GM18505 (cell line): ENCODE measurements around the gene NEK1.
"Not testable (repeated sequence)": the region's sequence is repeated elsewhere in the genome, so short reads cannot be mapped to it uniquely, and the experiment has no call there.

Source experiments
- ATAC-seq: cut with Tn5 transposase; IDR thresholded peaks from one replicate; pipeline ENCODE4 v1.9.1; 2021; ENCODE audit not compliant: unreplicated experiment
- POLR2A ChIP-seq: IDR thresholded peaks from 4 replicates; pipeline ENCODE4 v1.6.1; 2011; ENCODE audit warnings: borderline replicate concordance; ENCODE audit not compliant: insufficient read depth, insufficient read length; ENCODE audit errors: extremely low read depth

NEK1 gene

DNA sequence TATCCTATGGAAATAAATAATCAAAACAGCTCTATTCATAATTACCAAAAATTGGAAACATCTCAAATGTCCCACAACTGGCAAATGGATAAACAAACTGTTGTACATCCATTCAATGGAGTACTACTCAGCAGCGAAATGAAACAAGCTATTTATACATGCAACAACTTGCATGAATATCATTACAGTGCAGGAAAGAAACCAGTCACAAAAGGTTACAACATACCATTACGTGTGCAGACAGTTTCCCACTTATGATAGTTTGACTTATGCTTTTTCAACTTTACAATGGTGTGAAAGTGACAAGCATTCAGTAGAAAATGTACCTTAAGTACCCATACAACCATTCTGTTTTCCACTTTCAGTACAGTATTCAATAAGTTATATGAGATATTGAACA lies 82.3 kb downstream of the NEK1 start:
- ATAC-seq, result no peak
- TF ChIP-seq POLR2A, result no peak

GRCh38 chr4:169523796-169524195 lies 88.6 kb downstream of the NEK1 start:
- no peak for ATAC-seq
- no peak for TF ChIP-seq POLR2A

DNA sequence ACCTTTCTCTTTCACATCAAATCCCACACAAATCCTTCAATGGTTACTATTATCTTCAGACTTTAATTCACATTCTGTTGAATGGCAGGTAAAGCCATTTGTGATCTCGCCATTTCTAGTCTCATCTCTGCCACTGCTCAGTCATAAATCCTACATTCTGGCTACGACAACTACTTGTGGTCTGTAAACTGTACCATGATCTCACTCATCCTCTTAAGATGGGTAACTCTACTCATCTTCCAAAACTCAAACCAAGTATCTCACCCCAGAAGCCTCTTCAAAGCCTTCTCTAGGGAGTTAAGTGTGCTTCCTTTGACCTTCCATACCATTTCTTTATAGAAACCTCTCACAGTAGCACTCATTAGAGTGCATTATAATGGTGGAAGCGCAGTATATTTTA lies 101.8 kb downstream of the NEK1 start:
- ATAC-seq, result no peak
- TF ChIP-seq POLR2A, result no peak

- no peak for ATAC-seq
- no peak for TF ChIP-seq POLR2A
Observed at GRCh38 chr4:169506903-169507302, 105.5 kb downstream of the NEK1 start.

GRCh38 chr4:169499907-169500306 lies 112.5 kb downstream of the NEK1 start:
- not testable (repeated sequence) for ATAC-seq

DNA sequence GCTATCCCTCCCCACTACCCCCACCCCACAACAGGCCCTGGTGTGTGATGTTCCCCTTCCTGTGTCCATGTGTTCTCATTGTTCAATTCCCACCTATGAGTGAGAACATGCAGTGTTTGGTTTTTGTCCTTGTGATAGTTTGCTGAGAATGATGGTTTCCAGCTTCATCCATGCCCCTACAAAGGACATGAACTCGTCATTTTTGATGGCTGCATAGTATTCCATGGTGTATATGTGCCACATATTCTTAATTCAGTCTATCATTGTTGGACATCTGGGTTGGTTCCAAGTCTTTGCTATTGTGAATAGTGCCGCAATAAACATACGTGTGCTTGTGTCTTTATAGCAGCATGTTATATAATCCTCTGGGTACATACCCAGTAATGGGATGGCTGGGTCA lies 118.1 kb downstream of the NEK1 start:
- ATAC-seq, result not testable (repeated sequence)

- no peak for ATAC-seq
Observed at GRCh38 chr4:169493164-169493524, 119.2 kb downstream of the NEK1 start.

GRCh38 chr4:169492436-169493163 lies 119.8 kb downstream of the NEK1 start:
- no peak for ATAC-seq
- no peak for TF ChIP-seq POLR2A

More at GRCh38 chr4:169493164-169493524, 119.2 kb downstream of the NEK1 start:
- TF ChIP-seq POLR2A, result no peak

DNA sequence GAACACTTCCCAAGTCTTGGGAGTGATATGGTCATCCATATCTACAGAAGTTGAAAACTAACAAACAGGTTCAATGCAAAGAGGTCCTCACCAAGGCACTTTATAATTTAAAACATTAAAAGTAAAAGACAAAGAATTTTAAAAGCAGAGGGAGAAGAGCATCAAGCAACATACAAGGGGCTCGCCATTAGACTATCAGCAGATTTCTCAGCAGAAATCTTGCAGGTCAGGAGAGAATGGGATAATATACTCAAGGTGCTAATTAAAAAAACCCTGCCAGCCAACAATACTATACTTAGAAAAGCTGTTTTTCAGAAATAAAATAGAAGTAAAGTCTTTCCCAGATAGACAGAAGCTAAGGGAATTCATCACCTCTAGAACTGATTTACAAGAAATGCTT lies 121.2 kb downstream of the NEK1 start:
- TF ChIP-seq POLR2A, result no peak
- no peak for ATAC-seq

GRCh38 chr4:169489306-169489705 lies 123.1 kb downstream of the NEK1 start:
- no peak for TF ChIP-seq POLR2A
- no peak for ATAC-seq

DNA sequence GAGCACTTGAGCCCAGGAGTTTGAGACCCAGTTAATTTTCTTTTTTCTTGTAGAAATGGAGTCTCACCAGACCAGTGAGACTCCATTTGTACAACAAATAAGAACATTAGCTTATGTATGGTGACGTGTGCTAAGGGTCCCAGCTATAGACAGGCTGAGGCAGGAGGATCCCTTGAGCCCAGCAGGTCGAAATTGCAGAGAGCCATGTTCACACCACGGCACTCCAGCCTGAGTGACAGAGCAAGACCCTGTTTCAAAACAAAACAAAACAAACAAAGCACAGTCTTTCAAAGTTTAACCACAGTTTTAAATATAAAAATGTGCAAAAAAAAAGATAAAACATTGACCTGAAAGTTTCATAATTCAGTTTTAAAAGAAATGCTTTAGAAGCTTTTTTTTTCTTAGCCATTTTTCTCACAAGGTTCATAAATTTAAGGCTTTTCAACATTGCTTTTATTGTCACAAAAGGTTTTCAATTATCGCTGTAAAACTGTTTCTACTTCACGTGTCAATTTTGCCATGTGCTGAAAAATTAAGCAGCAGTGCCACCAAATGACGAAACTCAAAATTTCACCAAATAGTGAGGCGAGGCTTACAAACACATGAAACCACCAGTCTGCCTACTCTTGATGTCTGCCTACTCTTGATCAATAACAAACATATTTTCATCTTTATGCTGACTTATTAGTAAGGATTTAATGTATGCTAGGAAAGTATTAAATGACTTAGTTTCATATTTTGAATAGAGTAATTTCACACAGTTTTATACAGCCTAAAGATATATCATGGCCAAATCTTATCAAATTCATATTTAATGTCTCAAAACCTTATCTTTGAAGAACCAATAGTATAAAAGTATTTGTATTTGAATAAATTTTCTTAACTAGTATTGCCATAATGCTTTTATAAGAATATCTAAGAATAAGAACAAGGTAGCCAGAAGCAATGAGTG lies 126.3 kb downstream of the NEK1 start:
- TF ChIP-seq POLR2A, result no peak
- ATAC-seq, result peak; percentile 56

GRCh38 chr4:169485086-169485485 lies 127.3 kb downstream of the NEK1 start:
- ATAC-seq, result no peak
- no peak for TF ChIP-seq POLR2A

DNA sequence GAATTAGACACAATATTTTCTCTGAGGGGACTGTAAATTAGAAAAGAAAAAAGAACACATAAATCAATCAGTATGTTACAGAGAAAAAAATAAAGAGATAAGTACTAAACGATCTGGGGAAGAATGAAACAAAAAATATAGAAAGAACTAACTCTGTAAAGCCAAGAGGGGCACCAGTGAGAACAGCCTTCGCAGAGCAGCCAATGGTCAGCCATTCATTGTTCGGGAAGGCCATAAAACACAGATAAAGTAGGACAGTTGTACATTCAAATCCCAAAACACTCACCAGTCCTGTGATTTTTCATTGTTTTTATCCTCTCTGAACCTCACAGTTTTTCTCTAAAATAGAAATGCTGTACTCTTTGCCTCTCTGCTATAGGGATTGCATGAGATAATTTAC lies 127.9 kb downstream of the NEK1 start:
- ATAC-seq, result no peak
- no peak for TF ChIP-seq POLR2A

GRCh38 chr4:169464080-169464479 lies 148.3 kb downstream of the NEK1 start:
- no peak for ATAC-seq
- no peak for TF ChIP-seq POLR2A
